Testis (tissue), 3 donors: ENCODE measurements around the gene TRRAP. TPM values are rescaled to one million over a fixed set of nuclear protein-coding genes. Genes with fewer than 3 reads are reported as not detected.

Experiments
- DNase-seq: peaks from one replicate; pipeline ENCODE4 v3.0.0-alpha.2; 2019
- H3K27ac ChIP-seq, 2 donors: fragments of 200-600 bp; sonication (generic); one replicate each; pipeline ENCODE4 v1.5.1; 2019
- H3K27me3 ChIP-seq: fragments of 200-600 bp; sonication (generic); one replicate; pipeline ENCODE4 v1.5.1; 2019
- H3K36me3 ChIP-seq: fragments of 200-600 bp; sonication (generic); one replicate; pipeline ENCODE4 v1.5.1; 2017; ENCODE audit warnings: low read depth; ENCODE audit errors: missing control alignments
- H3K4me1 ChIP-seq: fragments of 200-600 bp; sonication (generic); one replicate; pipeline ENCODE4 v1.5.1; 2019
- H3K4me3 ChIP-seq, 2 donors: fragments of 200-600 bp; sonication (generic); one replicate each; pipeline ENCODE4 v1.5.1; 2017 to 2019
- H3K9me3 ChIP-seq: fragments of 200-600 bp; sonication (generic); one replicate; pipeline ENCODE4 v1.5.1; 2017
- CTCF ChIP-seq, 3 experiments: fragments of 450-650 bp in 2 of 3; fragments of 200-600 bp in 1 of 3; sonication (generic) in 1 of 3; IDR thresholded peaks; one replicate each; pipeline ENCODE4 v1.5.1; 2016 to 2019; ENCODE audit warnings: antibody characterized with exemption in 3 of 3, mild to moderate bottlenecking in 2 of 3, moderate library complexity in 1 of 3
- POLR2A ChIP-seq: fragments of 450-650 bp; IDR thresholded peaks from one replicate; pipeline ENCODE4 v1.6.1; 2017; ENCODE audit warnings: antibody characterized with exemption, mild to moderate bottlenecking, moderate library complexity
- whole genome bisulfite sequencing, 2 donors: methylation state at CpG; one replicate each; pipeline ENCODE4 v1.1.5; 2018; 5-methylcytosine and 5-hydroxymethylcytosine counted together
- intact Hi-C: fragments of 100-400 bp; cut with DNase I; formaldehyde crosslinking; loops from one replicate; pipeline ENCODE4 v1.15.1; 2023; ENCODE audit warnings: low total_unique reads
- polyA plus RNA-seq: library from polyadenylated mRNA; stranded (reverse); fragments of 350-450 nt; fragmentation: Illumina TruSeq; extraction: RNeasy Lipid Tissue Mini Kit (QIAGEN cat#74804); gene quantifications from one replicate; pipeline ENCODE4 v1.2.3, GENCODE V29; 2014; ENCODE audit warnings: low read depth, low replicate concordance; ENCODE audit not compliant: insufficient read depth
- total RNA-seq, 2 donors: library from RNA; depleted of rRNA; stranded (reverse); fragments of >200 nt; gene quantifications; one replicate each; pipeline ENCODE4 v1.2.3, GENCODE V29; 2016

The TRRAP gene
- total and polyA plus RNA-seq, 3 donors from 2014 or later, result 45.6 to 120 (median 119) TPM

GRCh38 chr7:98863601-98864000 lies 14.7 kb upstream of the TRRAP start:
- Histone ChIP-seq H3K27ac (no peak overlapping the region), H3K4me1 (peaks cover 10% of the 10 kb centered on the region), H3K9me3 (no peaks in the 10 kb centered on the region), H3K4me3 (no peak overlapping the region), H3K36me3 (no peaks in the 10 kb centered on the region), H3K27me3 (no peaks in the 10 kb centered on the region)
- intact Hi-C loops, result no loop called here
- DNase-seq, result no peak
- TF ChIP-seq CTCF (IDR thresholded peaks at IDR 0.05) (no peak), POLR2A (no peak)
- WGBS, 2 donors, result 67 to 92% methylated on average over 2 of the region's 2 CpGs

GRCh38 chr7:98864731-98865453 lies 13.4 kb upstream of the TRRAP start:
- Histone ChIP-seq H3K4me1 (peaks cover 13% of the 10 kb centered on the region), H3K4me3 (no peak overlapping the region), H3K27me3 (no peaks in the 10 kb centered on the region), H3K9me3 (no peaks in the 10 kb centered on the region), H3K27ac (no peak overlapping the region), H3K36me3 (no peaks in the 10 kb centered on the region)
- WGBS, 2 donors, result 72 to 76% methylated on average over 13 to 14 of the region's 14 CpGs
- intact Hi-C loops, result no loop called here
- TF ChIP-seq CTCF (IDR thresholded peaks at IDR 0.05) (no peak), POLR2A (no peak)
- DNase-seq, result no peak

- TF ChIP-seq CTCF (IDR thresholded peaks at IDR 0.05), result no peak
- no peak for TF ChIP-seq POLR2A
- 88 to 95% methylated on average over 12 of the region's 12 CpGs for WGBS, 2 donors
- DNase-seq, result no peak
- H3K27ac ChIP-seq, result no peak overlapping the region
- no peaks in the 10 kb centered on the region for H3K27me3 ChIP-seq
- H3K4me3 ChIP-seq, result no peak overlapping the region
- H3K36me3 ChIP-seq, result no peaks in the 10 kb centered on the region
- intact Hi-C loops, result no loop called here
- H3K9me3 ChIP-seq, result no peaks in the 10 kb centered on the region
- H3K4me1 ChIP-seq, result peaks cover 13% of the 10 kb centered on the region
Observed at GRCh38 chr7:98866351-98866750, 12.0 kb upstream of the TRRAP start.

- DNase-seq, result no peak
- Histone ChIP-seq H3K4me3 (no peak overlapping the region), H3K36me3 (no peaks in the 10 kb centered on the region), H3K9me3 (no peaks in the 10 kb centered on the region), H3K27me3 (no peaks in the 10 kb centered on the region), H3K4me1 (peaks cover 13% of the 10 kb centered on the region), H3K27ac (no peak overlapping the region)
- 86 to 90% methylated on average over 7 of the region's 7 CpGs for whole genome bisulfite sequencing, 2 donors
- no peak for TF ChIP-seq POLR2A
- no peak for TF ChIP-seq CTCF (IDR thresholded peaks at IDR 0.05)
- intact Hi-C loops, result no loop called here
Observed at GRCh38 chr7:98866765-98867164, 11.6 kb upstream of the TRRAP start.

GRCh38 chr7:98868450-98868849 lies 9.9 kb upstream of the TRRAP start:
- Histone ChIP-seq H3K27ac (no peak overlapping the region), H3K9me3 (no peaks in the 10 kb centered on the region), H3K27me3 (no peaks in the 10 kb centered on the region), H3K36me3 (no peaks in the 10 kb centered on the region), H3K4me1 (peaks cover 13% of the 10 kb centered on the region), H3K4me3 (no peak overlapping the region)
- WGBS, 2 donors, result 57 to 65% methylated on average over 2 of the region's 2 CpGs
- no peak for TF ChIP-seq CTCF (IDR thresholded peaks at IDR 0.05)
- TF ChIP-seq POLR2A, result no peak
- intact Hi-C loops, result no loop called here
- DNase-seq, result no peak
